Stomach smooth muscle (tissue), 2 donors: ENCODE measurements around the gene ATP5MG.
"Not testable (repeated sequence)": the region's sequence is repeated elsewhere in the genome, so short reads cannot be mapped to it uniquely, and the experiment has no call there.

Source experiments
- H3K27ac ChIP-seq: one replicate; pipeline ENCODE4 v1.7.0; 2013; ENCODE audit warnings: mild to moderate bottlenecking, low read length, inconsistent platforms
- H3K27me3 ChIP-seq, 2 donors: one replicate each; pipeline ENCODE4 v1.7.0; 2013; ENCODE audit warnings: low read length in 2 of 2; ENCODE audit not compliant: insufficient read depth in 2 of 2, control insufficient read depth in 1 of 2
- H3K36me3 ChIP-seq, 2 donors: one replicate each; pipeline ENCODE4 v1.7.0; 2013; ENCODE audit warnings: low read length in 2 of 2; ENCODE audit not compliant: control insufficient read depth in 2 of 2, insufficient read depth in 2 of 2
- H3K4me1 ChIP-seq: one replicate; pipeline ENCODE4 v1.7.0; 2013; ENCODE audit warnings: low read length; ENCODE audit not compliant: control insufficient read depth, insufficient read depth
- H3K4me3 ChIP-seq, 2 donors: one replicate each; pipeline ENCODE4 v1.7.0; 2013; ENCODE audit warnings: low read length in 2 of 2
- H3K9ac ChIP-seq, 2 donors: one replicate each; pipeline ENCODE4 v1.7.0; 2013; ENCODE audit warnings: low read length in 2 of 2, mild to moderate bottlenecking in 1 of 2
- H3K9me3 ChIP-seq, 2 donors: one replicate each; pipeline ENCODE4 v1.7.0; 2013; ENCODE audit warnings: low read length in 2 of 2; ENCODE audit not compliant: control insufficient read depth in 2 of 2
- donor health status: healthy.
- donor health status: Pancreatic carcinoma.

The ATP5MG gene

GRCh38 chr11:118406599-118407166 lies 5.3 kb downstream of the ATP5MG start:
- Histone ChIP-seq H3K9ac (no peak overlapping the region), H3K4me3 (no peak overlapping the region), H3K27me3 (no peaks in the 10 kb centered on the region), H3K9me3 (no peaks in the 10 kb centered on the region), H3K27ac (no peak overlapping the region), H3K36me3 (peaks cover 8 to 19% of the 10 kb centered on the region in 2 donors), H3K4me1 (peaks cover 6% of the 10 kb centered on the region)

GRCh38 chr11:118410055-118410745 lies 8.8 kb downstream of the ATP5MG start:
- H3K27ac ChIP-seq: no peak overlapping the region
- H3K9ac ChIP-seq: no peak overlapping the region
- H3K4me3 ChIP-seq: no peak overlapping the region
- H3K27me3 ChIP-seq: no peaks in the 10 kb centered on the region
- H3K4me1 ChIP-seq: no peaks in the 10 kb centered on the region
- H3K9me3 ChIP-seq: no peaks in the 10 kb centered on the region
- peaks cover 8 to 25% of the 10 kb centered on the region in 2 donors for H3K36me3 ChIP-seq

DNA sequence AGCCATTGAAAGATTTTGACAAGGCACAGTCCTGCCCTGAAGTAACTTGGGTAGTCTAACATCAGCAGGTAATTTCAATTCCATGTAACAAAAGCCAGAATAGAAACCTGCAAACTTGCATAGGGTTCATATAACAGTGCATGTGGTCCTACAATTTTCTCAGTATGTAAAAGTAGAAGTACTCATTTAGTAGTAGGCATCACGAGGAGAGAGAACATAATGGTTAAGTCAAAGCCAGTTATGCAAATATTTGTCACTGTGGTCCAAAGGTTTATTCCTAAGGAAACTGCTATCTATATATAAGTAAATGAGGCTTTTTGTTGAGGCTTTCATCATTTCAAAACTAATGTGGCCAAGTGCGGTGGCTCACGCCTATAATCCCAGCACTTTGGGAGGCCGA lies 10.1 kb downstream of the ATP5MG start:
- no peak overlapping the region for H3K4me3 ChIP-seq
- peaks cover 7 to 21% of the 10 kb centered on the region in 2 donors for H3K36me3 ChIP-seq
- H3K27ac ChIP-seq: no peak overlapping the region
- no peak overlapping the region for H3K9ac ChIP-seq
- H3K27me3 ChIP-seq: no peaks in the 10 kb centered on the region
- H3K9me3 ChIP-seq: no peaks in the 10 kb centered on the region
- no peaks in the 10 kb centered on the region for H3K4me1 ChIP-seq

GRCh38 chr11:118412921-118413320 lies 11.5 kb downstream of the ATP5MG start:
- H3K9me3 ChIP-seq: no peaks in the 10 kb centered on the region
- H3K27ac ChIP-seq: no peak overlapping the region
- no peak overlapping the region for H3K4me3 ChIP-seq
- no peaks in the 10 kb centered on the region for H3K27me3 ChIP-seq
- H3K4me1 ChIP-seq: no peaks in the 10 kb centered on the region
- H3K36me3 ChIP-seq: peaks cover 2 to 15% of the 10 kb centered on the region in 2 donors
- no peak overlapping the region for H3K9ac ChIP-seq

- Histone ChIP-seq H3K27me3 (no peaks in the 10 kb centered on the region), H3K36me3 (peaks cover 2 to 8% of the 10 kb centered on the region in 2 donors), H3K9me3 (no peaks in the 10 kb centered on the region), H3K4me1 (no peaks in the 10 kb centered on the region), H3K27ac (no peak overlapping the region), H3K9ac (no peak overlapping the region), H3K4me3 (no peak overlapping the region)
Observed at GRCh38 chr11:118415062-118415738, 13.8 kb downstream of the ATP5MG start.

DNA sequence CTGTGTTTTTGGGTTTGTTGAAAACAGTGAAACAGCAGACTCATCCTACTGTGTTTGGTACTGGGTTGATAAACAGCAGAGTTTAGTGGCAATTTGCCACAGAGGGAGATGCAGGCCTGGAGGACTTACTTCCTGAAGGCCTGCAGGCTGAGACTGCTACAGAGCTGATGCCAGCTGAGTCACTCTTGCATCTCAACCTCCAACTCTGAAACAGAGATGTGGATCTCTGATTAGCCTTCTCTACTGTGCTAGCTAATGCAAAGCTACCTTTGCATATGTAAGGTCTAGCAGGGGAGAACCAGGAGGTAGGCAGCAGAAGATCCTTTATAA lies 14.3 kb downstream of the ATP5MG start:
- Histone ChIP-seq H3K9me3 (no peaks in the 10 kb centered on the region), H3K27me3 (no peaks in the 10 kb centered on the region), H3K27ac (no peak overlapping the region), H3K4me3 (no peak overlapping the region), H3K36me3 (peaks cover 0 to 8% of the 10 kb centered on the region in 2 donors), H3K4me1 (no peaks in the 10 kb centered on the region), H3K9ac (no peak overlapping the region)

- H3K36me3 ChIP-seq, H3K27me3 ChIP-seq, H3K9ac ChIP-seq, H3K4me1 ChIP-seq, H3K27ac ChIP-seq, H3K4me3 ChIP-seq, H3K9me3 ChIP-seq: not testable (repeated sequence)
Observed at GRCh38 chr11:118416900-118417299, 15.5 kb downstream of the ATP5MG start.

GRCh38 chr11:118417801-118418200 lies 16.4 kb downstream of the ATP5MG start:
- H3K9ac ChIP-seq: no peak overlapping the region
- H3K4me1 ChIP-seq: no peaks in the 10 kb centered on the region
- H3K9me3 ChIP-seq: no peaks in the 10 kb centered on the region
- H3K27me3 ChIP-seq: no peaks in the 10 kb centered on the region
- no peak overlapping the region for H3K4me3 ChIP-seq
- no peak overlapping the region for H3K27ac ChIP-seq
- peaks cover 0 to 8% of the 10 kb centered on the region in 2 donors for H3K36me3 ChIP-seq

DNA sequence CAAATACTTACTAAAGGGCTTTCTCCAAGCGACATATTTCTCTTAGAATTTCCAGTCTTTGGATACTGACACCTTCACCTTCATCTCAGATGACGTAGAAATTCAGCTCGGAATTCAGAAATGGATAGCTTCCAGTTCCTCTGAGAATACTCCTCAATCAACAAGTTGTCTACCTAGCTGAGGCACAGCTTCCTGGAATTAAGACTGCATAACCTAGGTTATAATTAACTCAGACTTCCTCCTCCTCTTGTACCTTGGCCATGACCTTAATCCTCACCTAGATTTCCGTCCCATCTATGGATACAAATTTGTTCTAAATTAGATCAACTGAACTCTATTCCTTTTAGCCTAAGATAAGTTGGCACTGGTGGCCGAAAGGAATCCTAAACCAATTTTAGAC lies 17.4 kb downstream of the ATP5MG start:
- H3K9me3 ChIP-seq: no peaks in the 10 kb centered on the region
- H3K27me3 ChIP-seq: no peaks in the 10 kb centered on the region
- H3K9ac ChIP-seq: no peak overlapping the region
- H3K27ac ChIP-seq: no peak overlapping the region
- no peaks in the 10 kb centered on the region for H3K4me1 ChIP-seq
- H3K36me3 ChIP-seq: peaks cover 0 to 3% of the 10 kb centered on the region in 2 donors
- no peak overlapping the region for H3K4me3 ChIP-seq

DNA sequence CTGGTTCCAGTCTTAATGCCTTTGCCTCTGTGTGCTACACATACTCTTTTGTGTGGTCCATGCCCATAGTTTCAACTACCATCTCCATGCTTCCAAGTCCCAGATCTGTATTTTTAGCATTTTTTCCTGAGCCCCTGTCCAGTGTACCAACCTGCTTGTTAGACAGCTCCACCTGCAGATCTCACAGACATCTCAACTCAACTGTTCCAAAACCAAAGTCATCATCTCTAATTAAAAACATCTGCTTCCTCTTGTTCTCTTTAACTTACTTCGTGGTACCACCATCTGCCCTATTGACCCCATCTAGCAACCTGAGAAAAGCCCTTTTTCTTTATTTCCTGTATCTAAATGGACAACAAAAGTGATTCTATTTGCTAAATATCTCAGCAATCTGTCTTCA lies 26.3 kb downstream of the ATP5MG start:
- Histone ChIP-seq H3K27me3 (no peaks in the 10 kb centered on the region), H3K27ac (no peak overlapping the region), H3K4me3 (no peak overlapping the region), H3K36me3 (no peaks in the 10 kb centered on the region), H3K4me1 (no peaks in the 10 kb centered on the region), H3K9me3 (no peaks in the 10 kb centered on the region), H3K9ac (no peak overlapping the region)

- peaks cover 14% of the 10 kb centered on the region for H3K4me1 ChIP-seq
- no peaks in the 10 kb centered on the region for H3K9me3 ChIP-seq
- no peak overlapping the region for H3K4me3 ChIP-seq
- H3K27me3 ChIP-seq: no peaks in the 10 kb centered on the region
- H3K27ac ChIP-seq: no peak overlapping the region
- no peak overlapping the region for H3K9ac ChIP-seq
- H3K36me3 ChIP-seq: no peaks in the 10 kb centered on the region
Observed at GRCh38 chr11:118430956-118431355, 29.6 kb downstream of the ATP5MG start.
